Nucleus accumbens (tissue), 56 donors: ENCODE measurements around the gene NAALAD2.
"Not testable (repeated sequence)": the region's sequence is repeated elsewhere in the genome, so short reads cannot be mapped to it uniquely, and the experiment has no call there.

Source experiments
- DNase-seq, 56 donors: peaks; one replicate each; lab custom pipeline; 2025; lab: John Stamatoyannopoulos, UW

The NAALAD2 gene

DNA sequence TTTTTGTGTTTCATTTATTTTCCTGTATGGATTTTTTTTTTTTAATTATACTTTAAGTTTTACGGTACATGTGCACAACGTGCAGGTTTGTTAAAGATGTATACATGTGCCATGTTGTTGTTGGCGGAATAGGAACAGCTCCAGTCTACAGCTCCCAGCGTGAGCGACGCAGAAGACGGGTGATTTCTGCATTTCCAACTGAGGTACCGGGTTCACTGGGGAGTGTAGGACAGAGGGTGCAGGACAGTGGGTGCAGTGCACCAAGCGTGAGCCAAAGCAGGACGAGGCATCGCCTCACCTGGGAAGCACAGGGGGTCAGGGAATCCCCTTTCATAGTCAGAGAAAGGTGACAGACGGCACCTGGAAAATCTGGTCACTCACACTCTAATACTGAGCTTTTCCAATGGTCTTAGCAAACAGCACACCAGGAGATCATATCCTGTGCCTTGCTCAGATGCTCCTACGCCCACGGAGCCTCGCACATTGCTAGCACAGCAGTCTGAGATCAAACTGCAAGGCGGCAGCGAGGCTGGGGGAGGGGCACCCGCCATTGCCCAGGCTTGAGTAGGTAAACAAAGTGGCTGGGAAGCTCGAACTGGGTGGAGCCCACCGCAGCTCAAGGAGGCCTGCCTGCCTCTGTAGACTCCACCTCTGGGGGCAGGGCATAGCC lies 105.6 kb downstream of the NAALAD2 start:
- DNase-seq, result not testable (repeated sequence)

- DNase-seq, result no peak
These were observed 107.0 kb downstream of the NAALAD2 start for GRCh38 chr11:90241414-90241813.
